ENCODE measurements around the gene TNFAIP2.
A peak's percentile ranks its signal among the peaks of the same experiment; 100 is the strongest.

TNFAIP2 gene

DNA sequence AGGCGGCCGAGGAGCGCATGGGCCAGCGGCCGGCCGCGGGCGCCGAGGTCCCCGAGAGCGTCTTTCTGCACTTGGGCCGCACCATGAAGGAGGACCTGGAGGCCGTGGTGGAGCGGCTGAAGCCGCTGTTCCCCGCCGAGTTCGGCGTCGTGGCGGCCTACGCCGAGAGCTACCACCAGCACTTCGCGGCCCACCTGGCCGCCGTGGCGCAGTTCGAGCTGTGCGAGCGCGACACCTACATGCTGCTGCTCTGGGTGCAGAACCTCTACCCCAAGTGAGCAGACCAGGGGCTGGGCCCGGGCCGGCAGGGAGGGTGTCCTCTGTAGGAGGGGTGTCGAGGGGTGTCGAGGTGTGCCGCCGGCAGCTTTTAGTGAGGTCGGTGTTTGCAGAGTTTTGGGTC is 4.1 kb downstream of the TNFAIP2 start:
- H3K36me3 ChIP-seq (ENCODE audit: control insufficient read depth, insufficient read depth, low read length): no peaks in the 10 kb centered on the region
- no peaks in the 10 kb centered on the region for H3K9me3 ChIP-seq (ENCODE audit: control insufficient read depth, low read length)
- peak overlapping the region; percentile 73 for H3K27ac ChIP-seq
- no peak overlapping the region for H3K9ac ChIP-seq
- TF ChIP-seq, protein P1, sequence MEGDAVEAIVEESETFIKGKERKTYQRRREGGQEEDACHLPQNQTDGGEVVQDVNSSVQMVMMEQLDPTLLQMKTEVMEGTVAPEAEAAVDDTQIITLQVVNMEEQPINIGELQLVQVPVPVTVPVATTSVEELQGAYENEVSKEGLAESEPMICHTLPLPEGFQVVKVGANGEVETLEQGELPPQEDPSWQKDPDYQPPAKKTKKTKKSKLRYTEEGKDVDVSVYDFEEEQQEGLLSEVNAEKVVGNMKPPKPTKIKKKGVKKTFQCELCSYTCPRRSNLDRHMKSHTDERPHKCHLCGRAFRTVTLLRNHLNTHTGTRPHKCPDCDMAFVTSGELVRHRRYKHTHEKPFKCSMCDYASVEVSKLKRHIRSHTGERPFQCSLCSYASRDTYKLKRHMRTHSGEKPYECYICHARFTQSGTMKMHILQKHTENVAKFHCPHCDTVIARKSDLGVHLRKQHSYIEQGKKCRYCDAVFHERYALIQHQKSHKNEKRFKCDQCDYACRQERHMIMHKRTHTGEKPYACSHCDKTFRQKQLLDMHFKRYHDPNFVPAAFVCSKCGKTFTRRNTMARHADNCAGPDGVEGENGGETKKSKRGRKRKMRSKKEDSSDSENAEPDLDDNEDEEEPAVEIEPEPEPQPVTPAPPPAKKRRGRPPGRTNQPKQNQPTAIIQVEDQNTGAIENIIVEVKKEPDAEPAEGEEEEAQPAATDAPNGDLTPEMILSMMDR (IDR thresholded peaks at IDR 0.05): no peak
- peaks cover 3% of the 10 kb centered on the region for H3K79me2 ChIP-seq
- H3K4me2 ChIP-seq (ENCODE audit: low read length): peak overlapping the region; percentile 16
- H3K4me1 ChIP-seq: peaks cover 50% of the 10 kb centered on the region
- no peak overlapping the region for H3K4me3 ChIP-seq (ENCODE audit: low read depth, low read length)
- H3K27me3 ChIP-seq (ENCODE audit: control insufficient read depth, insufficient read depth, low read length): no peaks in the 10 kb centered on the region
- no peak overlapping the region for H2AFZ ChIP-seq

DNA sequence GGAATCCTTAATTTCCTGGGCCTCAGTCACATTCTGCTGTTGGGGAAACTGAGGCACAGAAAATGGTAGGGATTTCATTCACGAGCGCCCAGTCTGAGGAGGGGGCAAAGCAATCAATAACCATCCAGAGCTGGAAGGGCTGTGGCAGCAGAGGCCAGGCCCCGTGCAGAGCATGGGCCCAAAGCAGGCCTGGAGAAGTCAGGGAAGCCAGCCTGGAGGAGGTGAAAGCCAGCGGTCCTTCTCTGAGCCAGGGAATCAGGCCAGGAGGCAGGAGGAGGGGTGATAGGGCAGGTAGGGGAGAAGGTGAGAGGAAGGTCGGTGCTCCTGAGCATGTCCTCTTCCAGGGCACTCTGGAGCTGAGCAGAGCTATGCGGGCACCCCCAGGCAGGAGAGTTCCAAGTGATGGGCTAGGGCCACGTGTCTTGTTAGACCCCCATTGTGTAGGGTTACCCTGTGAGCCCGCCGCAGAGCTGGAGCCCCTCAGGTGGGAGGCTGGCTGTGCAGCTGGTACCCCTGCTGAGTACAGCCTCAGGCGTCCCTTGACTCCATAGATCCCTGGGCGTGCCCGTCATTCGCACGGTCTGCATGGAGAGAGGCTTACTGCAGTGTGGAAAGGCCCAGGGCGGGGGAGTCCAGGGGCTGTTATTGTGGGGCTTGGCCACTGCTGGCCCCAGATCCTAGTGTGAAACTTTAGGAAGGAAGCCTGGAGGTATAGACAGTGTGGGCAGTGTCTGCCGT is 4.8 kb downstream of the TNFAIP2 start:
- peaks cover 3% of the 10 kb centered on the region for H3K79me2 ChIP-seq
- no peak overlapping the region for H3K4me3 ChIP-seq (ENCODE audit: low read depth, low read length)
- no peaks in the 10 kb centered on the region for H3K36me3 ChIP-seq (ENCODE audit: control insufficient read depth, insufficient read depth, low read length)
- no peak overlapping the region for H2AFZ ChIP-seq
- peaks cover 44% of the 10 kb centered on the region for H3K4me1 ChIP-seq
- peak overlapping the region; percentile 16 for H3K4me2 ChIP-seq (ENCODE audit: low read length)
- TF ChIP-seq, protein P1 (IDR thresholded peaks at IDR 0.05): no peak
- H3K27me3 ChIP-seq (ENCODE audit: control insufficient read depth, insufficient read depth, low read length): no peaks in the 10 kb centered on the region
- no peak overlapping the region for H3K9ac ChIP-seq
- H3K9me3 ChIP-seq (ENCODE audit: control insufficient read depth, low read length): no peaks in the 10 kb centered on the region
- peak overlapping the region; percentile 73 for H3K27ac ChIP-seq

DNA sequence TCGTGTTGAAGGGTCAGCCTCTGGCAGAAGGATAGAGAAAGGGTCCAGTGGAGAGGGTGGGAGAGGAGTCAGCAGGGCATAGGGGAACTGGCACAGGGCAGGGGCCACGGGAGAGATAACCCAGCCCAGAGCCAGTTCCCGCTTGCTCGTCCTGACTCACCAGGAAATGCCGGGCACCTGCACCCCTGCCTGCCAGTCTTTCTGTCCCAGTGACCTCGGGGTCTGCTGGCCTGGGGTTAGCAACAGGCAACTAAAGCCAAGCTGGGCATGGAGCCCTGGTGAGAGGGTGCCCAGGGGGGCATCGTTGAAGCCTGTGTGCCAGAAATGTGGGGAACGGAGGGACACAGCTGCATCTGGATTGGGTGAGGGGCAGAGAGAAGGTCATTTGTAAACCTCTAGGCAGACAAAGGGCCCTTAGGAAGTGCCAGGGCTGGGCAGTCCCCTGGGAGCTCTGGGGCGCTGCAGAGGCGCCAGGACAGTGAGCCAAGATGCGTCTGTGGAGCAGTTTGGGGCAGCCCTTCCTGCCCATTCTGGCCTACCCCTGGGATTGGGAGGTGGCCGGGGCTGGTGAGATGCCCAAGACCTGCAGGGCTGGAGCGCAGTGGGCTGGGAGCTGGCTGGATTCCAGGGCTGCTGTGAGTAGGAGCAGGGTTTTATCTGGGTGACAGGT is 5.5 kb downstream of the TNFAIP2 start:
- peaks cover 43% of the 10 kb centered on the region for H3K4me1 ChIP-seq
- no peak overlapping the region for H3K4me3 ChIP-seq (ENCODE audit: low read depth, low read length)
- no peaks in the 10 kb centered on the region for H3K27me3 ChIP-seq (ENCODE audit: control insufficient read depth, insufficient read depth, low read length)
- TF ChIP-seq, protein P1 (IDR thresholded peaks at IDR 0.05): no peak
- no peak overlapping the region for H2AFZ ChIP-seq
- H3K27ac ChIP-seq: peak overlapping the region; percentile 73
- no peaks in the 10 kb centered on the region for H3K36me3 ChIP-seq (ENCODE audit: control insufficient read depth, insufficient read depth, low read length)
- H3K79me2 ChIP-seq: peaks cover 3% of the 10 kb centered on the region
- no peaks in the 10 kb centered on the region for H3K9me3 ChIP-seq (ENCODE audit: control insufficient read depth, low read length)
- no peak overlapping the region for H3K9ac ChIP-seq
- H3K4me2 ChIP-seq (ENCODE audit: low read length): peak overlapping the region; percentile 16

DNA sequence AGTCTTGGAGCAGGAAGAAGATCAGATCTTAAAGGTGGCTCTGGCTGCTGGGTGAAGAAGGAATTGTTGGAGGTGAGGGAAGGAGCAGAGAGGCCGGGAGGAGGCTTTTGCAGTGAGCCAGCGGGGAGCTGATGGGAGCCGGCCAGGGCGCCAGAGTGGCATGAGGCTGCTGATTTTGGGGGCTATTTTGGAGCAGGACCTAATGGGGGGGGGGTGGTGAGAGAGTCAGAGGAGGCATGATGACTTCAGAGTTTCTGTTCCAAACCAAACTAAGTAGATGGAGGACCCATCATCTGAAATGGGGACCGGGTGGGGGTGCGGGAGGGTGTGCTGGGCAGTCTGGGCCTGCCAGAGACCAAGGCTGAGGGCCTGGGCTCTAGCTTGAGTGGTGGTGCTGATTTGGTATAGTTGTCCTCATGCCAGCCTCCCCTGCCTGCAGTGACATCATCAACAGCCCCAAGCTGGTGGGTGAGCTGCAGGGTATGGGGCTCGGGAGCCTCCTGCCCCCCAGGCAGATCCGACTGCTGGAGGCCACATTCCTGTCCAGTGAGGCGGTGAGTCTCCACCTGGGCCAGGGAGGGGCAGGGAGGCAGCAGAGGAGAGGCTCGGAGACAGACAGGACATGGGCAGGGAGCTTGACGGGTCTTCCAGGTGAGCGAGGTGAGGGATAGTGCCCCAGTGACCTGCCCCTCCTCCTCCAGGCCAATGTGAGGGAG is 6.2 kb downstream of the TNFAIP2 start:
- Histone ChIP-seq H3K36me3 (ENCODE audit: control insufficient read depth, insufficient read depth, low read length) (no peaks in the 10 kb centered on the region), H3K27ac (peak overlapping the region; percentile 73), H3K9ac (no peak overlapping the region), H3K9me3 (ENCODE audit: control insufficient read depth, low read length) (no peaks in the 10 kb centered on the region), H2AFZ (no peak overlapping the region), H3K79me2 (no peaks in the 10 kb centered on the region), H3K4me2 (ENCODE audit: low read length) (no peak overlapping the region), H3K27me3 (ENCODE audit: control insufficient read depth, insufficient read depth, low read length) (no peaks in the 10 kb centered on the region), H3K4me1 (peaks cover 41% of the 10 kb centered on the region), H3K4me3 (ENCODE audit: low read depth, low read length) (no peak overlapping the region)
- TF ChIP-seq, protein P1 (IDR thresholded peaks at IDR 0.05): no peak

All from parathyroid adenoma (tissue), 2 donors.